Gastroesophageal sphincter (tissue), 3 donors: ENCODE results near the gene MT1G.

Experiments used
- CTCF ChIP-seq, 4 experiments: fragments of 200-600 bp in 2 of 4; fragments of 450-650 bp in 2 of 4; sonication (generic) in 1 of 4; IDR thresholded peaks; one replicate each; pipeline ENCODE4 v1.5.1; 2017 to 2019; ENCODE audit warnings: antibody characterized with exemption in 4 of 4, mild to moderate bottlenecking in 2 of 4, moderate library complexity in 2 of 4
- POLR2A ChIP-seq, 2 donors: fragments of 450-650 bp; IDR thresholded peaks; one replicate each; pipeline ENCODE4 v1.6.1; 2017; ENCODE audit warnings: antibody characterized with exemption in 2 of 2, mild to moderate bottlenecking in 2 of 2, moderate library complexity in 1 of 2
- POLR2AphosphoS5 ChIP-seq: sonication (generic); formaldehyde crosslinking; IDR thresholded peaks from one replicate; pipeline ENCODE4 v1.6.1; 2017; ENCODE audit warnings: antibody characterized with exemption

GRCh38 chr16:56684256-56684925, 16.5 kb upstream of the MT1G start:
- no peak for TF ChIP-seq CTCF (IDR thresholded peaks at IDR 0.05)
- no peak for TF ChIP-seq POLR2AphosphoS5
- TF ChIP-seq POLR2A (IDR thresholded peaks at IDR 0.05) = no peak
